Fibroblast of lung (primary cell): Measurements from ENCODE around the gene MAPKBP1.

Experiments
- EZH2 ChIP-seq: IDR thresholded peaks from 2 replicates; pipeline ENCODE4 v1.5.1; 2012; ENCODE audit warnings: low read length, control low read depth, mild to moderate bottlenecking; ENCODE audit errors: missing control alignments
- TF ChIP-seq, protein P1 (sequence below), 2 donors: IDR thresholded peaks in 1 of 2; conservative IDR thresholded peaks in 1 of 2; 1 replicate in 1 of 2; 2 replicates in 1 of 2; pipeline ENCODE4 v1.5.1; 2011 to 2012; ENCODE audit warnings: low read length in 2 of 2, control low read depth in 1 of 2, inconsistent platforms in 1 of 2, low read depth in 1 of 2, mild to moderate bottlenecking in 1 of 2

DNA sequence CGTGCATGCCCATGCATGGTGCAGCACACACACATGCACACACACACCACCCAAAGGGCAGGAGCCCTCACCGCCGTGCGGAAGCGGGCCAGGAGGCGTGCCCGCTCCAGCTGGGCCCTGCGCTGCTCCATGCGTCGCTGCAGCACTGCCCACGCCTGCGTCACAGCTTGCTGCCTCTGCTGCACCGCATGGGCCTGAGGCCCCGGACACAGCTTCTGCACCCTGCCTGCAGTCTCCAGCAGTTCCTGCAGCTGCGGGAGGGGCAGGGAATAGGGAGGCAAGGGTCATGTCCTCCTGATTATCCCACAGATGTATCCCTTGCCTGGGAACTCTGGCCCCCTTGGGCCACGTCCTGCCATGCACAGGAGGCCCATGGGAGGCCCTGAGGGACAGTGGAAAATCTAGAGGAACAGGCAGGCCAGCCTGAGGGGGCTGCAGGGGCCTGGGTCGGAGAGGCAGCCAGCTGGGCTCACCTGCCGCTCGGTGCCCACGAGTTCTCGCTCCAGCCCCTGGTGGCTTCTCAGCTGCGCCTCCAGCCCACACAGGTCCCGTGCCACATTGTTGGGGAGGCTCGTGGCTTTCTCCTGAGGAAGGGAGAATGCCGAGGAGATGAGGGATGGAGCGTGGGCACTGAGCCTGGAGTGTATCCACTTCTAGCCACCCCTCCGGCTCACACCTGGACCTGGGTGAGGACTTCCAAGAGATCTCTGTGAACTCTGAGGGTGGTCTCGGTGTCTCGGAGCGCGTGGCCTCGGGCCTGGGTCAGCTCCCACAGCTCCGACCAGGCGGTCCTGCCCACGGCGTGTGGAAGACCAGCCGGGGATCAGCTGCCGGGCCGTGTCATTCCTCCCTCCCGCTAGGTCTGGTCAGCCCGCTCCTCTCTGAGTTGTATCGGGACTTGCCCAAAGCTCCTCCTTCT lies 95.7 kb downstream of the MAPKBP1 start:
- TF ChIP-seq, protein P1, sequence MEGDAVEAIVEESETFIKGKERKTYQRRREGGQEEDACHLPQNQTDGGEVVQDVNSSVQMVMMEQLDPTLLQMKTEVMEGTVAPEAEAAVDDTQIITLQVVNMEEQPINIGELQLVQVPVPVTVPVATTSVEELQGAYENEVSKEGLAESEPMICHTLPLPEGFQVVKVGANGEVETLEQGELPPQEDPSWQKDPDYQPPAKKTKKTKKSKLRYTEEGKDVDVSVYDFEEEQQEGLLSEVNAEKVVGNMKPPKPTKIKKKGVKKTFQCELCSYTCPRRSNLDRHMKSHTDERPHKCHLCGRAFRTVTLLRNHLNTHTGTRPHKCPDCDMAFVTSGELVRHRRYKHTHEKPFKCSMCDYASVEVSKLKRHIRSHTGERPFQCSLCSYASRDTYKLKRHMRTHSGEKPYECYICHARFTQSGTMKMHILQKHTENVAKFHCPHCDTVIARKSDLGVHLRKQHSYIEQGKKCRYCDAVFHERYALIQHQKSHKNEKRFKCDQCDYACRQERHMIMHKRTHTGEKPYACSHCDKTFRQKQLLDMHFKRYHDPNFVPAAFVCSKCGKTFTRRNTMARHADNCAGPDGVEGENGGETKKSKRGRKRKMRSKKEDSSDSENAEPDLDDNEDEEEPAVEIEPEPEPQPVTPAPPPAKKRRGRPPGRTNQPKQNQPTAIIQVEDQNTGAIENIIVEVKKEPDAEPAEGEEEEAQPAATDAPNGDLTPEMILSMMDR (conservative IDR thresholded peaks at IDR 0.05 in 1 of 2, IDR thresholded peaks at IDR 0.05 in 1 of 2; ENCODE audit: low read depth in 1 of 2, low read length in 2 of 2) = no peak
- TF ChIP-seq EZH2 = no peak
